ENCODE measurements around the gene TMLHE.

Gene TMLHE

GRCh38 chrX:155441097-155441496 lies 171.7 kb downstream of the TMLHE start:
- no peak overlapping the region for H3K27ac ChIP-seq
- TF ChIP-seq ZFX (IDR thresholded peaks at IDR 0.05) (no peak), CTCF (conservative IDR thresholded peaks at IDR 0.05) (no peak)

Measured in C4-2B (cell line).